ENCODE data around the gene INTS7.

The INTS7 gene

DNA sequence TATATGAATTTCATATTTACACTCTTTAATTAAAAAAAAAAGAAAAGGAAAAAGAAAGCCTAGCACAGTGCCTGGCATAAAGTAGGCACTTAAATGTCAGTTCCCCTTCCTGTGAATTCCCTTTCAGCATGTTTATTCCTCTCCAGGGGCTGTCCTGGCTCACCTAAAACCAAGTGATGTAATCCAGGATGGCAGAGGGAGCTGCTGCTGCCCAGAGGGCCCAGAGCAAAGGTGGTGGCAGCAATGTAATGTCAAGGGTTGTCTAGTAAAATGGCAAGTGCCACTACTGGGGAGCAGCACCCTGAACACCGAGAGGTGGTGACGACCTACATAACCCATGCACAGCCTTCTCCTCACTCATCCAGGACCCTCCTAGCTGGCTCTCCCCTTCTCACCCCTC is 126.4 kb downstream of the INTS7 start:
- DNase-seq (ENCODE audit: low read depth) = no peak
- H3K4me3 ChIP-seq (replicated peaks; ENCODE audit: low read depth, low read length) = no peak overlapping the region
- TF ChIP-seq, protein P1, sequence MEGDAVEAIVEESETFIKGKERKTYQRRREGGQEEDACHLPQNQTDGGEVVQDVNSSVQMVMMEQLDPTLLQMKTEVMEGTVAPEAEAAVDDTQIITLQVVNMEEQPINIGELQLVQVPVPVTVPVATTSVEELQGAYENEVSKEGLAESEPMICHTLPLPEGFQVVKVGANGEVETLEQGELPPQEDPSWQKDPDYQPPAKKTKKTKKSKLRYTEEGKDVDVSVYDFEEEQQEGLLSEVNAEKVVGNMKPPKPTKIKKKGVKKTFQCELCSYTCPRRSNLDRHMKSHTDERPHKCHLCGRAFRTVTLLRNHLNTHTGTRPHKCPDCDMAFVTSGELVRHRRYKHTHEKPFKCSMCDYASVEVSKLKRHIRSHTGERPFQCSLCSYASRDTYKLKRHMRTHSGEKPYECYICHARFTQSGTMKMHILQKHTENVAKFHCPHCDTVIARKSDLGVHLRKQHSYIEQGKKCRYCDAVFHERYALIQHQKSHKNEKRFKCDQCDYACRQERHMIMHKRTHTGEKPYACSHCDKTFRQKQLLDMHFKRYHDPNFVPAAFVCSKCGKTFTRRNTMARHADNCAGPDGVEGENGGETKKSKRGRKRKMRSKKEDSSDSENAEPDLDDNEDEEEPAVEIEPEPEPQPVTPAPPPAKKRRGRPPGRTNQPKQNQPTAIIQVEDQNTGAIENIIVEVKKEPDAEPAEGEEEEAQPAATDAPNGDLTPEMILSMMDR (IDR thresholded peaks at IDR 0.05; ENCODE audit: low read length, missing control alignments) = no peak

DNA sequence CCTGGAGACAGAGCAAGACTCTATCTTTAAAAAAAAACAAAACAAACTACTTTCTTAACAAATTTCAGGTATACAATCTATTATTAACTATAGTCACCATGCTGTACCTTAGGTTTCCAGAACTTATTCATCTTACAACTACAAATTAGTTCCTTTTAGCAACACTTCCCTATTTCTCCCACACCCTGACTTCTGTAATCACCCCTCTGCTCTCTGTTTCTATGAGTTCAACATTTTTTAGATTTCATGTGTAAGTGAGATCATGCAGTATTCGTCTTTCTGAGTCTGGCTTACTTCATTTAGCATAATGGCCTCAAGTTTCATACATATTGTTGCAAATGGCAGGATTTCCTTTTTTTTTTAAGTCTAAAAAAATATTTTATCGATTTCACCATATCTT is 126.9 kb downstream of the INTS7 start:
- TF ChIP-seq, protein P1 (IDR thresholded peaks at IDR 0.05; ENCODE audit: low read length, missing control alignments) = no peak
- DNase-seq (ENCODE audit: low read depth) = no peak
- H3K4me3 ChIP-seq (replicated peaks; ENCODE audit: low read depth, low read length) = no peak overlapping the region

DNA sequence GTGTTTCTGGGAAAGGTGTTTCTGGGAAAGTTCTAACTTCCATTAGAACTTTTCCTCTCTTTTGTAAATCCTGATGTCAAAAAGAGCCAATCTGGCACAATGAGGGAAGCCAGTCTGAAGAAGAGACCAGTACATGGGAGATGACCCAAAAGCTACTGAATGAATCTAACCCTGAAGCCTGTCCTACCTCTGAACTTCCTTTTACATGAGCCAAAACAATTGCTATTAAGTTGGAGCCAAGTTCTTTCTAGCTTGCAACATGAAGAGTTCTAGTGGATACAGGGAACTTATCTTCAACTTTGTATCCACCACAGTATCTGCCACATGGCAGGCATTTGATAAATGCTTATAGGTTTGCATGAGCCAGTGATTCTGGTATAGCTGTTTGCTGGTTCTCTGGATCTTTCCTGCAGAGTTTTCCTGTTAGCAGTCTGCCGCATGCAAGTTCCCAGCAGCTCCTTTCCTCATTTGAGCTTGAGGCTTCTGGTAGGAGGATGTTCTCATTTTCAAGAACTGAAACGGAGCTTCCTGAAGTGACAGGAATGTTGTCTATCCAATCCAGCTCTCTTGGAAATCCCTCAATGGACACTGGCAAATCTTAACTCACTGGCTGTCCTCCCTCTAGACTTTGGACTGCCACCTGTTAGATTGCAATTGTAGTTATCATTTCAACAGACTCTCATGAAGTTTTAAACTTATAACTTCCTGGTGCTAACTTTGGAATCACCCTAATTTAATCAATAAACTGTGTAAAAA is 131.7 kb downstream of the INTS7 start:
- DNase-seq (ENCODE audit: low read depth) = no peak
- no peak overlapping the region for H3K4me3 ChIP-seq (replicated peaks; ENCODE audit: low read depth, low read length)
- TF ChIP-seq, protein P1 (IDR thresholded peaks at IDR 0.05; ENCODE audit: low read length, missing control alignments) = no peak

DNA sequence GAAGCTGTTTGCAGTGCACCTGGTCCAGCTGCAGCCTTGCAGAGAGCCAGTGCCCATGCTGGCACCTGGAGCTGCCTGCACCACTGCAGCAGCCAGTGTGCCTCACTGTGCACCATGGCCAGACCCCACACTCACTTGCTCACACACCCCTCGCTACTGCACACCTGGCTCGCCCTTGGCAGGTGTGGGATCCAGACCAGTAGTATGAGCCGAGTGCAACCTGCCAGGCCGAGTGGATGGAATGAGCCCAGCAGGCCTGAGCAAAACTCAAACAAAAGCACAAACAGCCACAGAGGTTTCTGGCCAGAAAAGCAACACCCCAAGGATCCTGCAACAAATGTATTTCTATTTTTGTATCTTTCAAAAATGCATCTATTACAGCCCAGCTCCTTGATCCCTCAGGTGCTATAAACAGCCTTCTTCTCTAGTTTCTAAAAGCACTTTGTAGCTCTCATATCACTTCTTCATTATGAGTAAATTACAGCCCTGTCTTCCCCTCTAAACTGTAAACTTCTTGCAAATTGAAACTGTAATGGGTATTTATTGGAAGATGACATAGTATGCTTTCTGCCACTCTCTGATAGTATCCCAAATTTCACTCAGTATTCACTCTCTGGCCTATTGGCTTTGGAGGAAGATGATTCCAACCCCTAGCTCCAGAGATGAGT is 132.6 kb downstream of the INTS7 start:
- no peak overlapping the region for H3K4me3 ChIP-seq (replicated peaks; ENCODE audit: low read depth, low read length)
- no peak for DNase-seq (ENCODE audit: low read depth)
- TF ChIP-seq, protein P1 (IDR thresholded peaks at IDR 0.05; ENCODE audit: low read length, missing control alignments) = no peak

DNA sequence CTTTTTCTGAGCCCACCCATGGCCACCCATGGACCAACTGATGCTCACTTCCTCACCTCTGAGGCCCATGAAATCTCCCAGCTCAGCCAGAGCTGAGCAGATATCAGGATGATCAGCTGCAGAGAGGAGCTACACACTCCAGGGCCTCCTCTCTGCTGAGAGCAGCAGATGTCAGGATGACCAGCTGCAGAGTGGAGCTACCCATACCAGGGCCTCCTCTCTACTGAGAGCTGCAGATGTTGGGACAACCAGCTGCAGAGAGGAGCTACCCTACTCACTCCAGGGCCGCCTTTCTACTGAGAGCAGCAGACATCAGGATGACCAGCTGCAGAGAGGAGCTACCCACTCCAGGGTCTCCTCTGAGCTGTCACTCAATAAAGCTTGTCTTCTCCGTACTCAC is 133.4 kb downstream of the INTS7 start:
- H3K4me3 ChIP-seq (replicated peaks; ENCODE audit: low read depth, low read length) = no peak overlapping the region
- TF ChIP-seq, protein P1 (IDR thresholded peaks at IDR 0.05; ENCODE audit: low read length, missing control alignments) = no peak
- no peak for DNase-seq (ENCODE audit: low read depth)

DNA sequence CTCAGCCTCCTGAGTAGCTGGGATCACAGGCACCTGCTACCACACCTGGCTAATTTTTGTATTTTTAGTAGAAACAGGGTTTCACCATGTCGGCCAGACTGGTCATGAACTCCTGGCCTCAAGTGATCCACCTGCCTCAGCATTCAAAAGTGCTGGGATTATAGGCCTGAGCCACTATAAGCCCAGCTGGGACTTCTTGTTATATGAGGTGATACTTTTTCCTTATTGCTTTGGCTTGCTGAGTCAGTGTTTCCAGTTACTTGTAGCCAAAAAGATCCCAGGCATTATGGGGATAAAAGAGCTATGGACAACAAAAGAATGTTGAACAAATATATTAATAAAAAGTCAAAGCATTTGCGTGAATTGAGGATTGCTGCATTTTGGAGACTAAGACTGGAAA is 134.9 kb downstream of the INTS7 start:
- no peak for DNase-seq (ENCODE audit: low read depth)
- TF ChIP-seq, protein P1 (IDR thresholded peaks at IDR 0.05; ENCODE audit: low read length, missing control alignments) = no peak

More for the DNA sequence above, 134.9 kb downstream of the INTS7 start:
- H3K4me3 ChIP-seq (replicated peaks; ENCODE audit: low read depth, low read length) = no peak overlapping the region

Data from fibroblast of pulmonary artery (primary cell).